NCI-H510A treated with DMSO at 0.1 percent for 48 hours (cell line): Measurements from ENCODE around the gene QPRT.
"Not testable (repeated sequence)": the region's sequence is repeated elsewhere in the genome, so short reads cannot be mapped to it uniquely, and the experiment has no call there.

Experiments
- DNase-seq: peaks from one replicate; lab custom pipeline; 2025; lab: John Stamatoyannopoulos, UW

Gene QPRT

DNA sequence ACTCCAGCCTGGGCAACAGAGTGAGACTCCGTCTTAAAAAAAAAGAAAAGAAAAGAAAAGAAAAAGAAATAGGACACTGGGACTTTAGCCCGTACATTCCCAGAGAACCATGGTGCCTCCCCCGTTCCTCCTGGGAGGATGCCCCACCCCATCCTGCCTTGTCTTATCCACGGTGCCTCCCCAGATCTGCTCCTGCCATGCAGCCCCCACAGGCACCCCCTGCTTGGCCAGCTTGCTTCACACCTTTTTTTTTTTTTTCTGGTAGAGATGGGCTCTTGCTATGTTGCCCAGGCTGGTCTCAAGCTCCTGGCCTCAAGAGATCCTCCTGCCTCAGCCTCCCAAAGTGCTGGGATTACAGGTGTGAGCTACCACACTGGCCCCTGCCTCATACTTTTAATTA is 67.5 kb downstream of the QPRT start:
- DNase-seq = not testable (repeated sequence)
